Activated gamma-delta T cell (primary cell): ENCODE data around the gene FBXW11.
"Not testable (repeated sequence)": the region's sequence is repeated elsewhere in the genome, so short reads cannot be mapped to it uniquely, and the experiment has no call there.

Source experiments
- DNase-seq: peaks from one replicate; lab custom pipeline; 2025; lab: John Stamatoyannopoulos, UW

FBXW11 gene

GRCh38 chr5:171953860-171954701 is 52.4 kb downstream of the FBXW11 start:
- no peak for DNase-seq

GRCh38 chr5:171952021-171952420 is 54.4 kb downstream of the FBXW11 start:
- DNase-seq, result no peak

- DNase-seq, result no peak
Observed at GRCh38 chr5:171951218-171951617, 55.2 kb downstream of the FBXW11 start.

GRCh38 chr5:171946000-171946781 is 60.2 kb downstream of the FBXW11 start:
- no peak for DNase-seq

- DNase-seq, result no peak
Observed at GRCh38 chr5:171945476-171945875, 61.0 kb downstream of the FBXW11 start.

GRCh38 chr5:171945066-171945465 is 61.4 kb downstream of the FBXW11 start:
- no peak for DNase-seq

GRCh38 chr5:171942112-171942516 is 64.3 kb downstream of the FBXW11 start:
- DNase-seq, result not testable (repeated sequence)

DNA sequence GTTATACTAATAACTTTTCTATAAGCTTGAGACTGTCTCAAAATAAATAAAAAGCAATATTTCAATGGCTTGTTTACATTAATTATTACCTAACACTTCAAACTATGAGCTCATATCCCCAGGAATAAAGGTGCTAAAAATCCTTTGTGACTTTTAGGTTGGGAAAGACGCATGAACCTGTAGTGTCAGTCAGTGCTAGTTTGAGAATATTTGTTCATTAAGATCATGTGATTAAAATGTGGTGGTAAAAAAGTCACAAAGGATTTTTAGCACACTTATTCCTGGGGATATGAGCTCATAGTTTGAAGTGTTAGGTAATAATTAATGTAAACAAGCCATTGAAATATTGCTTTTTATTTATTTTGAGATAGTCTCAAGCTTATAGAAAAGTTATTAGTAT is 64.8 kb downstream of the FBXW11 start:
- DNase-seq, result not testable (repeated sequence)

DNA sequence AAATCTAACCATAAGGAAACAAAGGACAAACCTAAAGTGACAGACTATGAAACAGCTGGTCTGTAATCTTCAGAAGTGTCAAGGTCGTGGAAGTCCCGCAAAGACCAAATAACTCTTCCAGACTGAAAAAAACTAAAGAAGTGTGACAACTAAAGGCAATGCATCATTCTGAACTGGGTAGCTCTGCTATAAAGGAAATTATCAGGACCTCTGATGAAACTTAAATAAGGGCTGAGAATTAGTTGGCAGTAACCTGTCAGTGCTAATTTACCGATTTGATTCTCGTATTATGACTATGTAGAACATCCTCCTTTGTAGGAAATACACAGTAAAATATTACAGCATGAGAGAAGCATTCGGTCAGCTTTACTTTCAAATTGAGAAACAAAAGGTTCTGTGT is 65.2 kb downstream of the FBXW11 start:
- DNase-seq, result not testable (repeated sequence)

DNA sequence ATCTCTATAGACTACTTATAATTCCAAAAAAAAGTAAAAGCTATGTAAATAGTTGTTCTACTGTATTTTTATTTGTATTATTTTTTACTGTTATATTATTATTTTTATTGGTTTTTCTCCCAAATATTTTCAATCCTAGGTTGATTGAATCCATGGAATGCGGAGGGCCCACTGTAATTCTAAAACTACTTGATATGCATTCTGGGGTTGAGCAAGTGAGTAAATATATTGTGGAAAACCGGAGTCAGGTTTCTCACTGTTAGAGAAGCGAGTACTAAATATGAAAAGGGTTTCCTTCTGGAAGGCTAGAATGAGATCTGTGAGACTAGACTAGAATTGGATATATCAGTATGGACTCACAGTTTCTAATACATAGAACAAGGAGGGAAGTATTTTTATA is 66.5 kb downstream of the FBXW11 start:
- no peak for DNase-seq

GRCh38 chr5:171938358-171938757 is 68.1 kb downstream of the FBXW11 start:
- no peak for DNase-seq

- DNase-seq, result no peak
Observed at GRCh38 chr5:171937351-171937750, 69.1 kb downstream of the FBXW11 start.

GRCh38 chr5:171934586-171934985 is 71.9 kb downstream of the FBXW11 start:
- DNase-seq, result no peak

GRCh38 chr5:171931163-171931562 is 75.3 kb downstream of the FBXW11 start:
- DNase-seq, result no peak

GRCh38 chr5:171927345-171927941 is 79.0 kb downstream of the FBXW11 start:
- DNase-seq, result no peak

DNA sequence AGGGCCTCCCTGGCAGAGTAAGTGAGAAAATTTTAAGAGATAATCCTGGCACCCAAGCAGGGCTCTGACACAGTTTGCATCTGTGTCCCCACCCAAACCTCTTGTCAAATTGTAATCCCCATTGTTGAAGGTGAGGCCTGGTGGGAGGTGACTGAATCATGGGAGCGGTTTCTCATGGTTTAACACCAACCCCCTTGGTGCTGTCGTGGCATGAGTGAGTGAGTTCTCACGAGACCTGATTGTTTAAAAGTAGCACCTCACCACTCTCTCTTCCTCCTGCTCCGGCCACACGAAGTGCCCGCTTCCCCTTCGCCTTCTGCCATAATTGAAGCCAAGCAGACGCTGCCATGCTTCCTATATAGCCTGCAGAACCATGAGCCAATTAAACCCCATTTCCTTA is 80.1 kb downstream of the FBXW11 start:
- DNase-seq, result no peak

GRCh38 chr5:171924493-171925122 is 81.8 kb downstream of the FBXW11 start:
- DNase-seq, result no peak

GRCh38 chr5:171920765-171921391 is 85.6 kb downstream of the FBXW11 start:
- DNase-seq, result no peak

DNA sequence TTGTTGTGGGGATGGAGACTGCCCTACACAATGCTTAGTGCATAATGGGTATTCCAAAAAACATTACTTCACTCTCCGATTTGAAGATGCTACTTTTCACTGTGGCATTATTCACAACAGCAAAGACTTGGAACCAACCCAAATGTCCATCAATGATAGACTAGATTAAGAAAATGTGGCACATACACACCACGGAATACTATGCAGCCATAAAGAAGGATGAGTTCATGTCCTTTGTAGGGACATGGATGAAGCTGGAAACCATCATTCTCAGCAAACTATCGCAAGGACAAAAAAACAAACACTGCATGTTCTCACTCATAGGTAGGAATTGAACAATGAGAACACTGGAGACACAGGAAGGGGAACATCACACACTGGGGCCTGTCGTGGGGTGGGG is 90.7 kb downstream of the FBXW11 start:
- not testable (repeated sequence) for DNase-seq

- DNase-seq, result no peak
Observed at GRCh38 chr5:171914726-171915338, 91.6 kb downstream of the FBXW11 start.

DNA sequence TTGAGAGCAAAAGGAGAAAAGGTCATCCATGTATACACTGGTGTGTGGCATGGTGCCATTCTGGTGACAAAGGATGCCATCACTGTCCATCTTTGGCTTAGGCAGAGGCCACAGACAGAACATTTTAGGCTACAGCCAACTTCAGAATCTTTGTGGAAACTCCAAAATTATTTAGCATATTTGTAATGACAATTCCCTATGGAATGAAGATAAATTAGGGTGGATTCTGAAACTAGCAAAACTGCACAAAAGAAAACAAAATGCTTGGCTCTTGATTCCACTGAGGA is 92.5 kb downstream of the FBXW11 start:
- DNase-seq, result no peak

DNA sequence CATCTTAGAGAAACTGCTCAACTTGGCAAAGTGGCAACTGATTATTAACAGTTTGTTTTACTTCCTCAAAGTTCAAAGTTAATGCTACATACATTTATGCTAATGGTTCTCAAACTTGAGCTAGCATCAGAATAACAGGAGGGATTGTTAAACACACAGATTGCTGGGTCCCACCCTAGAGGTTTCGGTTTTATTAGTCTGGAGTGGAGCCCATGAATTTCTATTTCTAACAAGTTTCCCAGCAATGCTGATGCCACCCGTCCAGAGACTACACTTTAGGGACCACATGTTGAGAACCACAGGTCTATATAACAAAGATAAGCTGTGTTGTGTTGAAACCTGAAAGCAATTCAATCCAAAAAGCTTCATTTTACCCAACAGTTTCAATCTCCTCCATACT is 95.3 kb downstream of the FBXW11 start:
- DNase-seq, result no peak
